KG1 (cell line): ENCODE data around the gene IRS4.

Experiments
- DNase-seq: peaks from one replicate; lab custom pipeline; 2025; lab: John Stamatoyannopoulos, UW

IRS4 gene

DNA sequence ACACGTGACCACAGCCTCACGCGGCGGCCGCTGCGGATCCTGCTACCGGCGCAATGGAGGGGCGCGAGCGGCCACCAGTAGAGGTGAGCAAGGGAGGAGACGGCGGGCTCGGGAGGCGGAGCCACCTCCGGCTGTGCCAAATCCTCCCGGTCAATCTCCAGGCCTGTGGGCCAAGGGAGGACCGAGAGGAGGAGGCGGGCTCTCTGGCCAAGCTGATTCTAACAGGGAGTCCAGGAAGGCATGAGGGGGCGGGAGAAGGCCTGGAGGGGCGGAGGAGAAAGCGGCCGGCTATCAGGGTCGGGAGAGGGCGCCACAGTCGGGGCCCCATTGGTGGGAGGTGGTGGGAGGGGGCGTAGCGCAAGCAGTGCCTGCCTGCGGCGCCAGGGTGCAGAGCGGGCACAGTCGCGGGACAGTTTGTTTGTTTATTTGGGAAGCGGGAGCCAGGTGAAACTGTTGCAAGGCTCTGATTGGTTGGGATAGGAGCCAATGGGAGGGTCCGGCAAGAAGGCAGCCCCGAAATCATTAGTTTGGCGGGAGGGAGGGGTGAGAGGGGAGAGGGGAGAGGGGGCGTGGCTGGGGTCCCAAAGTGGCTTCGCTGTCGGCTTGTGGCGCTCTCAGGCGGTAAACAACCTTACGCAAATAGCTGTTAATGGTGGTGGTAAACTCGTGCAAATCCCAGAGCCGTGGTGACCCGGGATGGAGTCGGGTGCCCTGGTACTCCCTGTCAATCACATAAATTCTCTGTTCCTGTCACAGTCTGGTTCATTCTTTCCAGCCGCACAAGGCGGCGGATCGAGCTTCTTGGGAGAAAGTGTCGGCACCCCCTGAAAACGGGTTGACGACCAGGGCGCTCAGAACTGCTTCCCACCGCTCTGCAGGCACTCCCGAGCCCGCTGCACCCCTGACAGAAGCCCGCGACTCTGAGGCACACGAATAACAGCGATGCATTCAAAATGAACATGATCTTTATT, at the start of gene IRS4:
TSS of gene IRS4 (minus strand) at position 55 of the 971 bp plus-strand sequence.
- no peak for DNase-seq

DNA sequence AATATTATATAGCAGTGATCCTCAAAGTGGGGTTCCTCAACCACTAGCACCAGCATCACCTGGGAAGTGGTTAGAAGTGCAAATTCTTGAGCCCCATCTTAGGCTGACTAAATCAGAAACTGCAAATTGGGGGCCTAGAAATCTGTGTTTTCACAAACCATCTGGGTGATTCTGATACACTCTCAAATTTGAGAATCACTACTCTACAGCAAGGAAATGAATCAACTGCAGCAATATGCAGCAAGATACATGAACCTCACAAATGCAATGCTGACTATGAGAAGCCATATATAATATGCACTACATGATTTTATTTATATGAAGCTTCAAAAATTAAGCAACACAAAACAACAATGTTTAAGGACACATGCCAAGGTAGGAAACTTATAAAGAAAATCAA, 36.2 kb upstream of the IRS4 start:
- no peak for DNase-seq

GRCh38 chrX:108763559-108763958, 27.2 kb upstream of the IRS4 start:
- no peak for DNase-seq

DNA sequence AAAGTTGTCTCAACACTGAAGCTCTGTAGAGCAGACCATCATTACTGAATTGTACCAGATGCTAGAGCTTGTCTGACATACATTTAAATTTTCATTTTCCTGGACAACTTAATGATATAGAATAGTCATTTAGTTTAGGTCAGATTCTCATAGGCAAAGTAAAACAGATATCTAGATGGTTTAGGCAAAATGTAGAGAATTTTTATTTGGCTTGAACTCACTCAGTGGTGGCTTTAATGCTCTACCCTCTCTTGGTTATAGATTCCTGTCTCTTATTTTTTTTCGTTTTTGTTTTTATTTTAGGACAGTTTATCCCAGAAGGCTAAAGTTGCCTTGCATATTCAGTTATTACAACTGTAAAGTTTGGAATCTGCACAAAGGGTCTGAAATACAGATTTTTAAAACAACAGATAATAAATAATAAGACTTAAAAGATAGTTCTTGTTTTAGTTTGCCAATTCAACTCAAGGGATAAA, 4.0 kb upstream of the IRS4 start:
- no peak for DNase-seq

DNA sequence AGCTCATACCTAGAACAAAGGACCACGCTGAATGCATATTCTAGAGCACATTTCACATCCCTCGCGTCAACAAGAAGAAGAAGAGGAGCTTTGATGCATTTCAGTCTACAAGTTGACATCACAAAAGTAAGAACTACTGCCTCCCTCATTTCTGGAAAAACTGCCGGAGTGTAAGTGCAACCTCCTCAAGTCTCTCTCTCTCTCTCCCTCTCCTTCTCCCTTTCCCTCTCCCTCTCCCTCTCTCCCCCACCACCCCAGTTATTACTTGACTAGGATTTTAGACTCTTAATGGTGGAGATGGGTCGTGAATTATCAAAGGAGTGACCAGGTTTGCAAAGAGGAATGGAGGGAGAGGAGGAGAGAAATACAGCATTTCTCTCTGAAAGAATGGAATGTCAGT, 1.4 kb upstream of the IRS4 start:
- DNase-seq: no peak

DNA sequence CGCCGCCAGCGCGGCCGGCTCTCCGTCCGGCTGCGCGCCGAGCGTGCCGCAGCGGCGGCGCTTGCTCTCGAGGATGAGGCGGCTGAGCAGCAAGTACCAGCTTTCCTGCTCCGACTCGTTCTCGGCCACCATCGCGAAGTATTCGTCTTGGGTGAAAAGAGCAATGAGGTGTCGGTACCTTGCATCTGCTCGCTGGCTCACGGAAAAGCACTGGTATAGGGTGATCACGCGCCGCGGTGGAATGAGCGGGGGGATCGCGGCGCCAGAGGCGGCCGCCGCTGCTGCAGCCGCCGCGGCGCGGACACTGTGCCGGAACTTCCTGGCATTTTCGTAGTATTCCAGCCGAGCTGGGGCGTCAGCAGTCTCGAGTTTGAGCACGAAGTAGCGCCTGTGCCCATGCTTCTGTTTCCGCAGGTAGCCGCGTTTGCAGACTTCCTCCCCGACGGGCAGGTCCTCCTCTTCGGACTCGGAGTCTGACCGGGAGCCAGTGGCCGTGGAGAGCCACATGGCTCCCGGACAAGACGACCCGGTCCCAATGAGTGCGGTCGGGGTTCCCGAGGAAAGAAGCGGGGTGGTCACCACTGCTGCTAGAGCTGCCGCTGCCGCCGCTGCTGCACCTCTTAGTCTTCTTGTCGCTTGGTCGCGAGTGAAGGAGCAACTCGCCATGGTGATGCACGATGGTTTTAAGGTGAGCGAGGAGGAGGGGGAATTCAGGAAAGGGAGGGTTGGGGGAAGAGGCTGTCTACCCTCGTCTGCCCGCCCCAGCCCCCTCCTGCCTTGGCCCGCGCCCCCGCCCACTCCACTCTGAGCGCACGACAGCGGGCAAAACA, 469 bp downstream of the IRS4 start:
- DNase-seq: no peak

GRCh38 chrX:108735091-108735678, 1.2 kb downstream of the IRS4 start:
- DNase-seq: no peak

DNA sequence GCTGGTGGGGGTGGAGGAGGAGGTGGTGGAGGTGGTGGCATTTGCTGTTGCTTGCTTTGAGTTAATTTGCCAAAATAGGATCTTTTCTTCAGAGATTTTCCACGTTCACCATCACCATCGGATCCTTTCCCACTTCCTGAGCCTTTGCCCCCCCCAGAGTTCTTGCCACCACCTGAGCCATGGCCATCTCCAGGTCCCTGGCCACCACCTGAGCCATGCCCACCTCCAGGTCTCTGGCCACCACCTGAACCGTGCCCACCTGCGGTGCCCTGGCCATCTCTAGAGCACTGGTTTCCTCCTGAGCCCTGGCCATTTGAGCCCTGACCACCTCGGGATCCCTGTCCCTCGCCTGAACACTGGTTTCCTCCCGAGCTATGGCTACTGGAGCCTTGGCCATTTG, 1.9 kb downstream of the IRS4 start:
- no peak for DNase-seq

DNA sequence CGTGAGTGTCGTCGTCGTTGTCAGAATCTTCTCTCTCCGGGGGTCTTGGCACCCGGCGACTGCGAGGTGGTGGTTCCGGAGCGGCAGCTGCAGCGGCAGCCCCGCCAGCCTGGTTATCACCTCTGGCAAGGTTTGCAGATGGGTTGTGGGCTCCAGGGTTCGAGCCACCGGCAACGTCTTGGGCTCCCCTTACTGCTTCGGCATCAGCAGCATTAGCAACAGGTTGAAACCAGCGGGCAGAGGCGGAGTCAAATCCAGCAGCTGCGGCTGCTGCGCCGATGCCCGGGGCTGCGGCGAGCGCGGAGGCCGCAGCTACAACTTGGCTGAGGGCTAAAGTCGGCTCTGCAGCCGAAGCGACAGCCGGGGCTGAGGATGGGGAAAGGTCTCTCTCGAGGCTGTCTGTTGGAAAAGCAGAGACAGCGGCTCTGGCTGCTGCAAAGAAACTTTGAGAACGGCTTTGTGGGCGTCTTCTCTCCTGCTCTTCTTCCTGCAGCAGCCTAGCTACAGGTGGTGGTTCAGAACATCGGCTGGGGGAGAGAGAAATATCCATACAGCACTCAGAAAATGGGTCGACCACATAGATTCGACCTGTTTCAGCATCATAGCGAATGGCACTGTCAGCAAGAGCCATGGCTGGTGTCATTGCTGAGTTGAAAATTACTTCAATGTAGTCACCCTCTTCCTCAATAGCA, 3.6 kb downstream of the IRS4 start:
- DNase-seq: no peak

DNA sequence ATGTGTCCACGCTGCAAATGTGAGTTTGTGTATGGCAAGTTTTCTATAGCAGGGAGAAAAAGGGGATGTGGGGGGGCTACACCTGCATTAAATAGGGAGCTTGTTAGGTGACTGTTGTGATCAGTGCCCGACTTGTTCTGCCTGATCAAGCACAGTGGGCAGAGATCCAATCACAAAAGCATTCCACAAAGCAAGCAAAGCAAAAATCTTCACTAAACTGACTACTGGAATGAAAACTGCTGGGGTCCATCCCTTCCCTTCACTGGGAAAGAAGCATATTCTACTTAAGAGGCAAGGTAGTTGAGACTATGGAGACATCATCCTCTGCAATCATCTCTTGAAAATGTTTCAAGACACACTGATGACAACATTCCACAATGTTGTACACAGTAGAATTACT, 5.2 kb downstream of the IRS4 start:
- DNase-seq: no peak

GRCh38 chrX:108726748-108727147, 9.6 kb downstream of the IRS4 start:
- DNase-seq: no peak

DNA sequence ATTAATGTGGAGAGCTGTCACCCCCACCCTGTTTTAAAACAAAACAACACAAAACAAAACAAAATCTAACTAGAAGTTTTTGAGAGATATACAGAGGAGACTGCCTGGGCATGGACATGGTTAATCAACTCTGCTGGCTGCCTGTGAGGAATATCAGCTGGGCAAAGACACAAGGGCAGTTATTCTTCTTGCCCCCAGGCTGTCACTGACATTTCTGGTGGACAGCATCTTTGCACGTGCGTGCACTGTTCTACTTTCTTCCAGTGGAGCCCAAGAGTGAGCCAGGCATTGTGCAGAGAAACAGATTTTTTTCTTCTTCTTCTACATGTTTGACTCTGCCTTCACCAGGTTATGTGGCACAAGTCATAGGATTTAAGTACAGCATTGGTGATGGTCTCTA, 13.8 kb downstream of the IRS4 start:
- DNase-seq: no peak

GRCh38 chrX:108712886-108713285, 23.5 kb downstream of the IRS4 start:
- DNase-seq: no peak

GRCh38 chrX:108704839-108705238, 31.5 kb downstream of the IRS4 start:
- DNase-seq: no peak

GRCh38 chrX:108702530-108702929, 33.8 kb downstream of the IRS4 start:
- no peak for DNase-seq

GRCh38 chrX:108701633-108702032, 34.7 kb downstream of the IRS4 start:
- no peak for DNase-seq

GRCh38 chrX:108699368-108699767, 37.0 kb downstream of the IRS4 start:
- no peak for DNase-seq

GRCh38 chrX:108696690-108697089, 39.7 kb downstream of the IRS4 start:
- DNase-seq: no peak
